Smooth muscle cell of the brain vasculature (primary cell): Measurements from ENCODE around the gene CTDNEP1.
A peak's percentile ranks its signal among the peaks of the same experiment; 100 is the strongest.
"Not testable (repeated sequence)": the region's sequence is repeated elsewhere in the genome, so short reads cannot be mapped to it uniquely, and the experiment has no call there.

Source experiments
- DNase-seq: peaks from one replicate; pipeline ENCODE4 v3.0.0-alpha.2; 2012; ENCODE audit warnings: low read depth, low spot score

The CTDNEP1 gene

GRCh38 chr17:7248796-7249195 is 2.7 kb downstream of the CTDNEP1 start:
- DNase-seq, result no peak

GRCh38 chr17:7246779-7247178 is 4.8 kb downstream of the CTDNEP1 start:
- DNase-seq, result no peak

- not testable (repeated sequence) for DNase-seq
These were observed 7.7 kb downstream of the CTDNEP1 start for GRCh38 chr17:7243838-7244237.

GRCh38 chr17:7243453-7243729 is 8.1 kb downstream of the CTDNEP1 start:
- no peak for DNase-seq

- peak; percentile 93 for DNase-seq
These were observed 8.6 kb downstream of the CTDNEP1 start for GRCh38 chr17:7242717-7243452.

- peak; percentile 89 for DNase-seq
These were observed 9.5 kb downstream of the CTDNEP1 start, which contains the start of gene GABARAP for GRCh38 chr17:7241783-7242716. GABARAP (minus strand) TSS chr17:7242449; CDS start chr17:7242330, 119 bp downstream.

- no peak for DNase-seq
These were observed 10.3 kb downstream of the CTDNEP1 start for GRCh38 chr17:7241090-7241733.

- DNase-seq, result no peak
These were observed 11.2 kb downstream of the CTDNEP1 start for GRCh38 chr17:7240375-7240774.

GRCh38 chr17:7239091-7240027 is 12.2 kb downstream of the CTDNEP1 start, which contains the start of gene PHF23:
PHF23 (minus strand) TSS chr17:7239457; CDS start chr17:7239279, 178 bp downstream.
- DNase-seq, result peak; percentile 100

GRCh38 chr17:7238420-7239090 is 13.0 kb downstream of the CTDNEP1 start:
- no peak for DNase-seq

- no peak for DNase-seq
These were observed 13.6 kb downstream of the CTDNEP1 start for GRCh38 chr17:7237761-7238419.

- no peak for DNase-seq
These were observed 14.2 kb downstream of the CTDNEP1 start for GRCh38 chr17:7237266-7237760.

GRCh38 chr17:7236808-7237207 is 14.7 kb downstream of the CTDNEP1 start:
- DNase-seq, result no peak

- DNase-seq, result no peak
These were observed 15.6 kb downstream of the CTDNEP1 start for GRCh38 chr17:7235693-7236665.

GRCh38 chr17:7234083-7234951 is 17.2 kb downstream of the CTDNEP1 start, which contains the start of gene DVL2:
DVL2 (minus strand) TSS chr17:7234517; CDS start chr17:7234262, 255 bp downstream.
- DNase-seq, result peak; percentile 85

- no peak for DNase-seq
These were observed 17.8 kb downstream of the CTDNEP1 start for GRCh38 chr17:7233701-7234082.

- DNase-seq, result no peak
These were observed 19.4 kb downstream of the CTDNEP1 start for GRCh38 chr17:7232114-7232513.
